Thoracic aorta (tissue), 2 donors: ENCODE data around the gene ZNF462. TPM values are rescaled to one million over a fixed set of nuclear protein-coding genes. Genes with fewer than 3 reads are reported as not detected.

ENCODE experiments used
- ATAC-seq: fragments of 150-250 bp; one replicate; pipeline ENCODE4 v1.8.0; 2017; ENCODE audit warnings: low read depth; ENCODE audit not compliant: insufficient number of reproducible peaks, low FRiP score
- DNase-seq: peaks from one replicate; pipeline ENCODE4 v3.0.0-alpha.2; 2020; ENCODE audit warnings: low spot score
- H3K27ac ChIP-seq, 2 donors: fragments of 200-600 bp; sonication (generic); 1 replicate in 1 of 2; 2 replicates in 1 of 2; pipeline ENCODE4 v1.5.1; 2016; ENCODE audit warnings: mild to moderate bottlenecking in 2 of 2, moderate library complexity in 2 of 2
- H3K27me3 ChIP-seq: fragments of 200-600 bp; sonication (generic); replicated peaks from 2 replicates; pipeline ENCODE4 v1.6.0; 2016; ENCODE audit warnings: mild to moderate bottlenecking; ENCODE audit not compliant: insufficient read depth
- H3K36me3 ChIP-seq: fragments of 200-600 bp; sonication (generic); one replicate; pipeline ENCODE4 v1.5.1; 2016
- H3K4me1 ChIP-seq, 2 donors: fragments of 200-600 bp; sonication (generic); 1 replicate in 1 of 2; 2 replicates in 1 of 2; pipeline versions ENCODE4 v1.5.1 to v1.6.0; 2016; ENCODE audit warnings: low read depth in 2 of 2, mild to moderate bottlenecking in 1 of 2; ENCODE audit not compliant: control insufficient read depth in 1 of 2
- H3K4me3 ChIP-seq: fragments of 200-600 bp; sonication (generic); 2 replicates; pipeline ENCODE4 v1.5.1; 2016; ENCODE audit warnings: mild to moderate bottlenecking
- H3K9me3 ChIP-seq: fragments of 200-600 bp; sonication (generic); 2 replicates; pipeline ENCODE4 v1.5.1; 2016
- total RNA-seq, 2 donors: library from RNA; depleted of rRNA; stranded (reverse); fragments of >200 nt; gene quantifications; one replicate each; pipeline versions ENCODE4 v1.1.0 to v1.2.3, GENCODE V29; 2016
- TF ChIP-seq, protein P1 (sequence below): fragments of 200-600 bp; sonication (generic); IDR thresholded peaks from one replicate; pipeline ENCODE4 v1.5.1; 2019; ENCODE audit warnings: antibody characterized with exemption

The ZNF462 gene
- total RNA-seq, 2 donors from 2014 or later, result 9.6 to 12.3 TPM

DNA sequence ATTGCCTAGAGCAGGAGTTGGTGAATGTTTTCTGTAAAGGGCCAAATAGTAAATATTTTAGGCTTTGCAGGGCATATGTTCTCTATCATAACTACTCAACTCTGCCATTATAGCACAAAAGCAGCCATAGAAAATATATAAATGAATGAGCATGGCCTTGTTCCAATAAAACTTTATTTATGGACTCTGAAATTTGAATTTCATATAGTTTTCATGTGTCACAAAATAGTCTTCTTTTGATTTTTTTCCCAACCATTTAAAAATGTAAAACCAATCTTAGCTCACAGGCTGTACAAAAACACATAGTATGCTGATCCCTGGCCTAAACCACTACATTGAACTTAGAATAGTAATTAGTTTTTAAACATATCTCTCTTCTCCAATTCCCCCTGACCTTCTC, 179.6 kb downstream of the ZNF462 start:
- no peaks in the 10 kb centered on the region for H3K9me3 ChIP-seq
- no peak overlapping the region for H3K4me3 ChIP-seq
- no peak for DNase-seq
- no peaks in the 10 kb centered on the region for H3K36me3 ChIP-seq
- no peaks in the 10 kb centered on the region for H3K4me1 ChIP-seq
- TF ChIP-seq, protein P1, sequence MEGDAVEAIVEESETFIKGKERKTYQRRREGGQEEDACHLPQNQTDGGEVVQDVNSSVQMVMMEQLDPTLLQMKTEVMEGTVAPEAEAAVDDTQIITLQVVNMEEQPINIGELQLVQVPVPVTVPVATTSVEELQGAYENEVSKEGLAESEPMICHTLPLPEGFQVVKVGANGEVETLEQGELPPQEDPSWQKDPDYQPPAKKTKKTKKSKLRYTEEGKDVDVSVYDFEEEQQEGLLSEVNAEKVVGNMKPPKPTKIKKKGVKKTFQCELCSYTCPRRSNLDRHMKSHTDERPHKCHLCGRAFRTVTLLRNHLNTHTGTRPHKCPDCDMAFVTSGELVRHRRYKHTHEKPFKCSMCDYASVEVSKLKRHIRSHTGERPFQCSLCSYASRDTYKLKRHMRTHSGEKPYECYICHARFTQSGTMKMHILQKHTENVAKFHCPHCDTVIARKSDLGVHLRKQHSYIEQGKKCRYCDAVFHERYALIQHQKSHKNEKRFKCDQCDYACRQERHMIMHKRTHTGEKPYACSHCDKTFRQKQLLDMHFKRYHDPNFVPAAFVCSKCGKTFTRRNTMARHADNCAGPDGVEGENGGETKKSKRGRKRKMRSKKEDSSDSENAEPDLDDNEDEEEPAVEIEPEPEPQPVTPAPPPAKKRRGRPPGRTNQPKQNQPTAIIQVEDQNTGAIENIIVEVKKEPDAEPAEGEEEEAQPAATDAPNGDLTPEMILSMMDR, result no peak
- ATAC-seq, result no peak
- no peak overlapping the region for H3K27ac ChIP-seq
- no peaks in the 10 kb centered on the region for H3K27me3 ChIP-seq

- Histone ChIP-seq H3K36me3 (no peaks in the 10 kb centered on the region), H3K4me1 (no peaks in the 10 kb centered on the region), H3K4me3 (no peak overlapping the region), H3K27me3 (no peaks in the 10 kb centered on the region), H3K27ac (no peak overlapping the region), H3K9me3 (no peaks in the 10 kb centered on the region)
- no peak for DNase-seq
- TF ChIP-seq, protein P1, result no peak
- ATAC-seq, result no peak
These were observed 180.9 kb downstream of the ZNF462 start for GRCh38 chr9:107043886-107044285.

DNA sequence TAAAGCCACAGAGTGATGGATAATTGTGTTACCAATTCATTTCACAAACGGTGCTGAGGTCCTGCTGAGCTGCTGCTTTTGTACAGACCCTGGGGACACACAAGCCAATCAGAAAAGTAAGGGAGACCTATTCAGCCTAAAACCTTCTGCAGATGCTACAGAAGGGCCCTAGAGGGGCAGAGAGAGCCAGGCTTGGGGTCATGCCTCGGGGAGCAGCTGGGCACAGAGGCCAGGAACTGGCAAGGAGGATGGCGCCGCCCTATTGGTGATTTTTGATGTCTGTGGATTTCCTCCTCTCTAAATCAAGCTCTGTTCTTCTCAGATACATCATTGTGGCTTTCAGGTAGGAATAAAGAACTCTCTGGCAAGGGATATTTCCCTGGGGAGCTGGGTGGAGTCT, 181.9 kb downstream of the ZNF462 start:
- H3K27me3 ChIP-seq, result no peaks in the 10 kb centered on the region
- H3K4me3 ChIP-seq, result no peak overlapping the region
- no peak overlapping the region for H3K27ac ChIP-seq
- ATAC-seq (no peak), DNase-seq (no peak)
- H3K36me3 ChIP-seq, result no peaks in the 10 kb centered on the region
- H3K4me1 ChIP-seq, result no peaks in the 10 kb centered on the region
- TF ChIP-seq, protein P1, result no peak
- H3K9me3 ChIP-seq, result no peaks in the 10 kb centered on the region

DNA sequence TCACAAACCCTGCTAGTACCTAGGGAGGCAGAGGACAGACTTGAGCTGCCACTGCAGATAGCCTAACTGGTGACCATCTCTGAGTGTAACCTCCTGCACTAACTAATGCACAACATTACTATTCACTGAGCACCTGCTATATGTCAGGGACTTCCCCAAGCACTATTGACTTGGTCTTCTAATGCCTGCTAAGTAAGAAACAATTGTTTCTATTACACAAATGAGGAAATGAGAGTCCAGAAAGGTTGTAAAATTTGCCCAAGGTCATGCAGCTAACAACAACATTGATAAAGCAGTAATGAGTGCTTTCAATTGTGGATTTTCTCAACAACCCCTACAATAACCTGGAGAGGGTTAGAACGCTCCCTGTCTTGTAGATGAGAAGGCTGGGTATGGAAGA, 183.7 kb downstream of the ZNF462 start:
- Histone ChIP-seq H3K27ac (no peak overlapping the region), H3K9me3 (no peaks in the 10 kb centered on the region), H3K36me3 (no peaks in the 10 kb centered on the region), H3K27me3 (no peaks in the 10 kb centered on the region), H3K4me3 (no peak overlapping the region), H3K4me1 (no peaks in the 10 kb centered on the region)
- no peak for DNase-seq
- TF ChIP-seq, protein P1, result no peak
- ATAC-seq, result no peak

- Histone ChIP-seq H3K27me3 (no peaks in the 10 kb centered on the region), H3K9me3 (no peaks in the 10 kb centered on the region), H3K36me3 (no peaks in the 10 kb centered on the region), H3K4me3 (no peak overlapping the region), H3K4me1 (no peaks in the 10 kb centered on the region), H3K27ac (no peak overlapping the region)
- TF ChIP-seq, protein P1, result no peak
- DNase-seq, result no peak
- no peak for ATAC-seq
These were observed 186.3 kb downstream of the ZNF462 start for GRCh38 chr9:107049046-107049802.
